SK-N-SH treated with all-trans-retinoic acid at 6 μM for 48 hours (cell line): Measurements from ENCODE around the gene JPH3.

Experiments
- ATAC-seq: fragments of 200-7000 bp; cut with Tn5 transposase; 3 replicates; pipeline ENCODE4 v1.9.1; 2020; ENCODE audit warnings: mild to moderate bottlenecking, moderate library complexity
- ARNTL ChIP-seq: fragments of 450-650 bp; formaldehyde crosslinking; IDR thresholded peaks from 2 replicates; pipeline ENCODE4 v1.5.0; 2020; ENCODE audit warnings: low read depth, mild to moderate bottlenecking, moderate library complexity, borderline replicate concordance
- CSDC2 ChIP-seq: fragments of 250-450 bp; sonication (Bioruptor Pico); IDR thresholded peaks from 2 replicates; pipeline ENCODE4 v1.5.0; 2020; ENCODE audit warnings: mild to moderate bottlenecking, moderate library complexity
- ESRRG ChIP-seq: fragments of 250-450 bp; sonication (Bioruptor Pico); IDR thresholded peaks from 2 replicates; pipeline ENCODE4 v1.6.1; 2021; ENCODE audit warnings: mild to moderate bottlenecking
- GLIS3 ChIP-seq: fragments of 250-450 bp; sonication (Bioruptor Pico); IDR thresholded peaks from 2 replicates; pipeline ENCODE4 v1.5.0; 2020; ENCODE audit warnings: mild to moderate bottlenecking, moderate library complexity
- ISL1 ChIP-seq: fragments of 250-450 bp; sonication (Bioruptor Pico); IDR thresholded peaks from 2 replicates; pipeline ENCODE4 v2.1.2; 2022; ENCODE audit warnings: mild to moderate bottlenecking, moderate library complexity
- OSR1 ChIP-seq: fragments of 250-450 bp; sonication (Bioruptor Pico); IDR thresholded peaks from 2 replicates; pipeline ENCODE4 v1.8.0; 2022; ENCODE audit warnings: moderate library complexity, mild to moderate bottlenecking, inconsistent platforms
- POU6F1 ChIP-seq: fragments of 250-450 bp; sonication (Bioruptor Pico); IDR thresholded peaks from 2 replicates; pipeline ENCODE4 v1.8.0; 2021; ENCODE audit warnings: low read depth, mild to moderate bottlenecking, moderate library complexity, borderline replicate concordance
- PPARA ChIP-seq: fragments of 250-450 bp; sonication (Bioruptor Pico); IDR thresholded peaks from 2 replicates; pipeline ENCODE4 v1.5.0; 2020; ENCODE audit warnings: mild to moderate bottlenecking, borderline replicate concordance
- SNAI2 ChIP-seq: fragments of 250-450 bp; sonication (Bioruptor Pico); IDR thresholded peaks from 2 replicates; pipeline ENCODE4 v1.5.0; 2020; ENCODE audit warnings: mild to moderate bottlenecking, moderate library complexity
- TOX ChIP-seq: fragments of 250-450 bp; sonication (Bioruptor Pico); IDR thresholded peaks from 2 replicates; pipeline ENCODE4 v1.8.0; 2021; ENCODE audit warnings: mild to moderate bottlenecking, moderate library complexity, borderline replicate concordance
- ZC3H10 ChIP-seq: fragments of 250-450 bp; sonication (Bioruptor Pico); IDR thresholded peaks from 2 replicates; pipeline ENCODE4 v1.5.1; 2021; ENCODE audit warnings: mild to moderate bottlenecking, moderate library complexity
- ZFP3 ChIP-seq: fragments of 250-450 bp; sonication (Bioruptor Pico); IDR thresholded peaks from 2 replicates; pipeline ENCODE4 v1.5.0; 2020; ENCODE audit warnings: mild to moderate bottlenecking, moderate library complexity
- ZFP30 ChIP-seq: fragments of 450-650 bp; formaldehyde crosslinking; IDR thresholded peaks from 2 replicates; pipeline ENCODE4 v1.5.0; 2022; ENCODE audit warnings: mild to moderate bottlenecking, moderate library complexity
- ZNF565 ChIP-seq: fragments of 450-650 bp; formaldehyde crosslinking; conservative IDR thresholded peaks from 2 replicates; pipeline ENCODE4 v1.5.0; 2020; ENCODE audit warnings: low read depth, mild to moderate bottlenecking, moderate library complexity
- ZNF8 ChIP-seq: fragments of 450-650 bp; formaldehyde crosslinking; IDR thresholded peaks from 2 replicates; pipeline ENCODE4 v1.5.0; 2020; ENCODE audit warnings: mild to moderate bottlenecking, moderate library complexity
- TF ChIP-seq, protein P1 (sequence below): fragments of 250-450 bp; sonication (Bioruptor Pico); IDR thresholded peaks from 2 replicates; pipeline ENCODE4 v1.5.0; 2020; ENCODE audit warnings: mild to moderate bottlenecking, moderate library complexity
- TF ChIP-seq, protein P2 (sequence below): fragments of 250-450 bp; sonication (Bioruptor Pico); IDR thresholded peaks from 2 replicates; pipeline ENCODE4 v1.5.1; 2021; ENCODE audit warnings: mild to moderate bottlenecking, moderate library complexity
- TF ChIP-seq, protein P3 (sequence below): fragments of 250-450 bp; sonication (Bioruptor Pico); IDR thresholded peaks from 2 replicates; pipeline ENCODE4 v1.5.1; 2020; ENCODE audit warnings: low read depth, mild to moderate bottlenecking, moderate library complexity
- TF ChIP-seq, protein P4 (sequence below): fragments of 250-450 bp; sonication (Bioruptor Pico); IDR thresholded peaks from 2 replicates; pipeline ENCODE4 v1.8.0; 2020; ENCODE audit warnings: mild to moderate bottlenecking, moderate library complexity, borderline replicate concordance

Gene JPH3

DNA sequence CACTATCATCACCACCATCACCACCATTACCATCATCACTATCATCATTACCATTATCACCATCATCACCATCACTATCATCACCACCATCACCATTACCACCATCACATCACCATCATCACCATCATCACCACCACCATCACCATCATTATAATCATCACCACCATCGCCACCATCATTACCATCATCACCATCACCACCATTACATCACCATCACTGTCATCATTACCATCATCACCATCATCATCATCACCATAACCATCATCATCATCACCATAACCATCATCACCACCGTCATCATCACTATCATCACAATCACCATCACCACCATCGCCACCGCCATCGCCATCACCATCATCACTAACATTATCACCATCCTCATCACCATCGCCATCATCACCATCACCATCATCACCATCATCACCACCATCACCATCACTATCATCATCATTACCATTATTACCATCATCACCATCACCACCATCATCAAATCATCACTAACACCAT, 4.9 kb upstream of the JPH3 start:
- TF ChIP-seq GLIS3 (CRISPR knock-in tag) (no peak), ESRRG (no peak), ISL1 (CRISPR knock-in tag) (no peak), CSDC2 (CRISPR knock-in tag) (no peak), ZC3H10 (no peak), ARNTL (CRISPR knock-in tag) (no peak), OSR1 (CRISPR knock-in tag) (no peak), POU6F1 (CRISPR knock-in tag) (no peak), PPARA (no peak), ZFP30 (CRISPR knock-in tag) (no peak), ZNF565 (CRISPR knock-in tag) (no peak), SNAI2 (CRISPR knock-in tag) (no peak), TOX (no peak), ZNF8 (CRISPR knock-in tag) (no peak)
- TF ChIP-seq, protein P1, sequence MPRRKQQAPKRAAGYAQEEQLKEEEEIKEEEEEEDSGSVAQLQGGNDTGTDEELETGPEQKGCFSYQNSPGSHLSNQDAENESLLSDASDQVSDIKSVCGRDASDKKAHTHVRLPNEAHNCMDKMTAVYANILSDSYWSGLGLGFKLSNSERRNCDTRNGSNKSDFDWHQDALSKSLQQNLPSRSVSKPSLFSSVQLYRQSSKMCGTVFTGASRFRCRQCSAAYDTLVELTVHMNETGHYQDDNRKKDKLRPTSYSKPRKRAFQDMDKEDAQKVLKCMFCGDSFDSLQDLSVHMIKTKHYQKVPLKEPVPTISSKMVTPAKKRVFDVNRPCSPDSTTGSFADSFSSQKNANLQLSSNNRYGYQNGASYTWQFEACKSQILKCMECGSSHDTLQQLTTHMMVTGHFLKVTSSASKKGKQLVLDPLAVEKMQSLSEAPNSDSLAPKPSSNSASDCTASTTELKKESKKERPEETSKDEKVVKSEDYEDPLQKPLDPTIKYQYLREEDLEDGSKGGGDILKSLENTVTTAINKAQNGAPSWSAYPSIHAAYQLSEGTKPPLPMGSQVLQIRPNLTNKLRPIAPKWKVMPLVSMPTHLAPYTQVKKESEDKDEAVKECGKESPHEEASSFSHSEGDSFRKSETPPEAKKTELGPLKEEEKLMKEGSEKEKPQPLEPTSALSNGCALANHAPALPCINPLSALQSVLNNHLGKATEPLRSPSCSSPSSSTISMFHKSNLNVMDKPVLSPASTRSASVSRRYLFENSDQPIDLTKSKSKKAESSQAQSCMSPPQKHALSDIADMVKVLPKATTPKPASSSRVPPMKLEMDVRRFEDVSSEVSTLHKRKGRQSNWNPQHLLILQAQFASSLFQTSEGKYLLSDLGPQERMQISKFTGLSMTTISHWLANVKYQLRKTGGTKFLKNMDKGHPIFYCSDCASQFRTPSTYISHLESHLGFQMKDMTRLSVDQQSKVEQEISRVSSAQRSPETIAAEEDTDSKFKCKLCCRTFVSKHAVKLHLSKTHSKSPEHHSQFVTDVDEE: no peak
- TF ChIP-seq, protein P2, sequence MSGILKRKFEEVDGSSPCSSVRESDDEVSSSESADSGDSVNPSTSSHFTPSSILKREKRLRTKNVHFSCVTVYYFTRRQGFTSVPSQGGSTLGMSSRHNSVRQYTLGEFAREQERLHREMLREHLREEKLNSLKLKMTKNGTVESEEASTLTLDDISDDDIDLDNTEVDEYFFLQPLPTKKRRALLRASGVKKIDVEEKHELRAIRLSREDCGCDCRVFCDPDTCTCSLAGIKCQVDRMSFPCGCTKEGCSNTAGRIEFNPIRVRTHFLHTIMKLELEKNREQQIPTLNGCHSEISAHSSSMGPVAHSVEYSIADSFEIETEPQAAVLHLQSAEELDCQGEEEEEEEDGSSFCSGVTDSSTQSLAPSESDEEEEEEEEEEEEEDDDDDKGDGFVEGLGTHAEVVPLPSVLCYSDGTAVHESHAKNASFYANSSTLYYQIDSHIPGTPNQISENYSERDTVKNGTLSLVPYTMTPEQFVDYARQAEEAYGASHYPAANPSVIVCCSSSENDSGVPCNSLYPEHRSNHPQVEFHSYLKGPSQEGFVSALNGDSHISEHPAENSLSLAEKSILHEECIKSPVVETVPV (CRISPR knock-in tag): no peak
- TF ChIP-seq, protein P3, sequence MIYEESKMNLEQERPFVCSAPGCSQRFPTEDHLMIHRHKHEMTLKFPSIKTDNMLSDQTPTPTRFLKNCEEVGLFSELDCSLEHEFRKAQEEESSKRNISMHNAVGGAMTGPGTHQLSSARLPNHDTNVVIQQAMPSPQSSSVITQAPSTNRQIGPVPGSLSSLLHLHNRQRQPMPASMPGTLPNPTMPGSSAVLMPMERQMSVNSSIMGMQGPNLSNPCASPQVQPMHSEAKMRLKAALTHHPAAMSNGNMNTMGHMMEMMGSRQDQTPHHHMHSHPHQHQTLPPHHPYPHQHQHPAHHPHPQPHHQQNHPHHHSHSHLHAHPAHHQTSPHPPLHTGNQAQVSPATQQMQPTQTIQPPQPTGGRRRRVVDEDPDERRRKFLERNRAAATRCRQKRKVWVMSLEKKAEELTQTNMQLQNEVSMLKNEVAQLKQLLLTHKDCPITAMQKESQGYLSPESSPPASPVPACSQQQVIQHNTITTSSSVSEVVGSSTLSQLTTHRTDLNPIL (CRISPR knock-in tag): no peak
- TF ChIP-seq, protein P4, sequence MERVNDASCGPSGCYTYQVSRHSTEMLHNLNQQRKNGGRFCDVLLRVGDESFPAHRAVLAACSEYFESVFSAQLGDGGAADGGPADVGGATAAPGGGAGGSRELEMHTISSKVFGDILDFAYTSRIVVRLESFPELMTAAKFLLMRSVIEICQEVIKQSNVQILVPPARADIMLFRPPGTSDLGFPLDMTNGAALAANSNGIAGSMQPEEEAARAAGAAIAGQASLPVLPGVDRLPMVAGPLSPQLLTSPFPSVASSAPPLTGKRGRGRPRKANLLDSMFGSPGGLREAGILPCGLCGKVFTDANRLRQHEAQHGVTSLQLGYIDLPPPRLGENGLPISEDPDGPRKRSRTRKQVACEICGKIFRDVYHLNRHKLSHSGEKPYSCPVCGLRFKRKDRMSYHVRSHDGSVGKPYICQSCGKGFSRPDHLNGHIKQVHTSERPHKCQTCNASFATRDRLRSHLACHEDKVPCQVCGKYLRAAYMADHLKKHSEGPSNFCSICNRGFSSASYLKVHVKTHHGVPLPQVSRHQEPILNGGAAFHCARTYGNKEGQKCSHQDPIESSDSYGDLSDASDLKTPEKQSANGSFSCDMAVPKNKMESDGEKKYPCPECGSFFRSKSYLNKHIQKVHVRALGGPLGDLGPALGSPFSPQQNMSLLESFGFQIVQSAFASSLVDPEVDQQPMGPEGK (CRISPR knock-in tag): no peak
- ATAC-seq: no peak

DNA sequence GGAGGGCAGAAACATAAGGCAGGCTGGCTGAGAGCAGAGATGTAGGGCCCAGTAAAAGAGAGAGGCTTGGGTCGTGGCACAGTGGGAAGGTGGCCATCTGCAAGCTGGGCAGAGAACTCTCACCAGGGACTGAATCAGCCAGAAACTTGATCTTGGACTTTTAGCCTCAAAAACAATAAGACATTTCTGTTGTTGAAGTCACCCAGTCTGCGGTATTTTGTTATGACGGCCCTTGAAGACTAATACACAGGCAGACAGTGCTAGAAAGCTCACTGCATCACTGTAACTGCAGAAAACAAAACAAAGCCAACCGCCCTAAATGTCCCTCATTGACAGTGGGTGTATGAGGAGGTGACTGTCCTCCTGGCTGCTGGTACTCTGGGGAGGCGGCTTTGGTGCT, 3.9 kb upstream of the JPH3 start:
- ATAC-seq: no peak
- TF ChIP-seq TOX: no peak

- TF ChIP-seq, protein P3 (CRISPR knock-in tag): no peak
- ATAC-seq: no peak
These were observed 2.1 kb upstream of the JPH3 start for GRCh38 chr16:87600246-87600645.

GRCh38 chr16:87601401-87601981, 817 bp upstream of the JPH3 start:
- no peak for ATAC-seq
- no peak for TF ChIP-seq ZFP3 (CRISPR knock-in tag)
- TF ChIP-seq ZNF565 (CRISPR knock-in tag): no peak
- TF ChIP-seq OSR1 (CRISPR knock-in tag): no peak
- TF ChIP-seq, protein P1: no peak
- no peak for TF ChIP-seq TOX
- TF ChIP-seq ISL1 (CRISPR knock-in tag): no peak
- no peak for TF ChIP-seq ZC3H10
- no peak for TF ChIP-seq ZNF8 (CRISPR knock-in tag)
- no peak for TF ChIP-seq ESRRG
